GM19351 (cell line): ENCODE measurements around the gene COMMD7.

Experiments
- ATAC-seq: cut with Tn5 transposase; IDR thresholded peaks from one replicate; pipeline ENCODE4 v1.9.1; 2021; ENCODE audit warnings: mild to moderate bottlenecking, moderate library complexity; ENCODE audit not compliant: unreplicated experiment

The COMMD7 gene

GRCh38 chr20:32743237-32744112 is at the start of gene COMMD7:
TSS of gene COMMD7 (minus strand) at chr20:32743467. CDS start at chr20:32743391, 76 bp downstream.
- ATAC-seq = peak; percentile 82

- ATAC-seq = no peak
Observed at GRCh38 chr20:32792731-32793458, 49.6 kb upstream of the COMMD7 start.

DNA sequence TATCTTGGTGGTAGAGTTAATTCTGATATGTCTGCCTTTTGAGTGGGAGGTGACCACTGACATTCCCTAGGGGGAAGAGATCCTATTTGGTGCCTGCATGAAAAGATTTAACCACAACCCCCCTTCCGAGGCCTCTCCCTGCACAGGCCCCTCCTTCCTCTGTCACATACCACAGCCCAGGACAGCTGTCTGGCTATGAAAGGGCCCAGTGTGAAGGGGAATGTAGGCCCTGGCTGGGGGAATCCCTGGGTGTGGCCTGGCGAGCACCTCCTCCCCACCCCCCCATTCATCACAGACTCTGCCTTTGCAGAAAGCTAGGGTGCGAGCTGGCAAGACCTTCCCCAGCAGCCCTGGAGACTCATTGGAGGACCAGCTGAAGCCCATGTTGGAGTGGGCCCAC is 49.0 kb upstream of the COMMD7 start:
- no peak for ATAC-seq

DNA sequence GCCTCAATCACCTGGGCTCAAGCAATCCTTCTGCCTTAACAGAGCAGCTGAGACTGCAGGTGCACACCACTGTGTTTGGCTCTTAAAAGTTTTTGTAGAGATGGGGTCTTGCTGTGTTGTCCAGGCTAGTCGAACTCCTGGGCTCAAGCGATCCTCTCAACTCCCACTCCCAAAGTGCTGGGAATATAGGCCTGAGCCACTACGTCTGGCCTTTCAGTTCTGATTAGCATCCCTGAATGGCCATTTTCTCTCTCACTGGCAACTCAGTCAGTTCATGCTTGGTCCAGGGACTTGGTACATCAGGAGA is 47.4 kb upstream of the COMMD7 start:
- no peak for ATAC-seq

- peak; percentile 69 for ATAC-seq
Observed at GRCh38 chr20:32789896-32790750, 46.9 kb upstream of the COMMD7 start.

DNA sequence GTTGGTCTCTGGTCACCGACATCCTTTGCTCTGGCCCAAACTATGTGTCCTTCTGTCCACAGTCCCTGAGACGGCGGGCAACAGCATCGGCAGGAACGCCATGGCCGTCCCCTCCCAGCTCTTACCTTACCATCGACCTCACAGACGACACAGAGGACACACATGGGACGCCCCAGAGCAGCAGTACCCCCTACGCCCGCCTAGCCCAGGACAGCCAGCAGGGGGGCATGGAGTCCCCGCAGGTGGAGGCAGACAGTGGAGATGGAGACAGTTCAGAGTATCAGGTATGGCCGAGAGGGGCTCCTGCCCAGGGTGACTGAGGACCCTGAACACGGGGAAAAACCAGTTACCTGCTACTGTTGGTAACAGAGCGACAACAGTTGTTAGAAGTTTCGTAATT is 43.9 kb upstream of the COMMD7 start:
- no peak for ATAC-seq

- no peak for ATAC-seq
Observed at GRCh38 chr20:32786059-32786760, 42.9 kb upstream of the COMMD7 start.

- ATAC-seq = no peak
Observed at GRCh38 chr20:32784369-32785080, 41.3 kb upstream of the COMMD7 start.

- no peak for ATAC-seq
Observed at GRCh38 chr20:32780749-32781655, 37.7 kb upstream of the COMMD7 start.

DNA sequence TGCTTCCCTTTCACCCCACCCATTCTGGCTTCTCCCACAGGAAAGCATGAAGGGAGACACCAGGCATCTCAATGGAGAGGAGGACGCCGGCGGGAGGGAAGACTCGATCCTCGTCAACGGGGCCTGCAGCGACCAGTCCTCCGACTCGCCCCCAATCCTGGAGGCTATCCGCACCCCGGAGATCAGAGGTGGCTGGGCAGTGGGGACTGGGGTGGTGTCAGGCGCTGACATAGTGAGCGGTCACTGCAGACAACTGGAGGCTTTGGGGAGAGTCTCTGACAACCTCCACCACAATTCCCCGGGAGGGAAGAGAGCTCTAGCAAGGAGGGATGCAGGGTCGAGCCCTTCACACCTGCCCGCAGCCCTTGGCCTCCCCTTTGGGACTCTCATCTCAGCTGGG is 37.0 kb upstream of the COMMD7 start:
- ATAC-seq = no peak

DNA sequence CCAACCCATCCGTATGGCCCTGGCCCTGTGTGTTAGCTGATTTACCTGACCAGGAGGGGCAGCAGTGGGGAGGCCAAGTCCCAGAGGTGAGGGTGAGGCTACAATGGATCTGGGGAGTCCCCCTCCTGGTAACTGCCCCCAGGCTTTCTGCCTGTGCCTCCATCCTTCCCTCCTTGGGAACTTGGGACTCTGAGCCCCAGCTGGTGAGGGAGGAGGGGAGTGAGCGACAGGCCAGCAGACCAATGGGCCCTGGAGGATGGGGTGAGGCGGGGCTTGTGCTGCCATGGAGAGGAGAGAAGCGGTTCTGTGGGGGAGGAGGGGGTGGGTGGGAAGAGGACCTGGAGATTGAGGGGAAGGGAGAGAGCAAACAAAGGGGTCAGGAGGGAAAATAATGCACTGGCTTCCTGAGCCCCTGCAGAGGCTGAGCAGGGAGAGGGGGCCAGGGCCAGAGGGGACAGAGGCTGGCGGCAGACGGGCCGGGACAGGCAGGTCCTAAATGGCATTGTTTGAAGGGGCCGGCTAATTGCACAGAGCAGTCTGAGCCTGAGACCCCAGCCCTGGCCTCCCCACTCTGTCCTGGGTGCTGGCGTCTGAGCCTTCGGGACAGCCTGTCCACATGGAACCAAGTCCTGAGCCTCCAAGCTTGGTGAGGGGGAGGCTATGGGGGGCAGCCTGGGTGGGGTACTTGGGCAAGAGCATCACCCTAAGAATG is 36.4 kb upstream of the COMMD7 start:
- ATAC-seq = no peak

DNA sequence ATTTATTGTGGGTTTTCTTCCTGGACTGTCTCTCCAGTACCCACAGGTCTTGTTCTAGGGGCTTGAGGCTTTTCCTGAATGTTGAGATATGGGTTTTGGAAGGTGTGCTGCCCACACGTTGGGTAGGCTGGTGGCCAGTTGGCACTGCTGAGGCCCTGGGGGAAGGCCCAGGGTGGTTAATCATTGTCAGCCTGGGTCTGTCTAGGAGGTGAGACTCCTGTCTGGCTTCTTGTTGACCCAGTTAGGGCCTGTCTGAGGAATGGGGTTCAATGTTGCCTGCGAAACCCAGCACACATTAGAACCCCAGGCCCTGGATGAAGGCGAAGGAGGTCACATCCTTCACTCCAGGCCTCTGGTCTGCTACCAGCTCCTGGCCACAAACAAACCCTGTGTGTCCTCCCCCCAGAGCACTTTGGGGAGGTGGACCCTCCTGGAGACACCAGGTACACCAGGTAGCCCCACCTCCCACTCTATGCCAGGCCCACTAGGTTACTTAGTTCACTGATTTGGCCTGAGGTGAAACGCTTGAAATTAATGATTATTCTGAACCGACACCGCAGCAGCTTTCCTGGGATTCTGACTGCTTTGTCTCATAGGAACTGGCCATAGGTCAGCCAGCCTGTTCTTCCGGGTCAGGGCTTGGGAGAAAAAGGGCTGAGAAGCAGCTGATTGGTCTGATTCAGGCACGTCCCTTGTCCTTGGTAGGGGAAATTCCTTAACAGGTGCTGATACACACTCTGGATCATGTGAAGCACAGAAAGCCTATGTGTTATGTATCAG is 34.1 kb upstream of the COMMD7 start:
- no peak for ATAC-seq

- ATAC-seq = no peak
Observed at GRCh38 chr20:32775336-32775991, 32.2 kb upstream of the COMMD7 start.

GRCh38 chr20:32773855-32774254 is 30.6 kb upstream of the COMMD7 start:
- ATAC-seq = no peak

DNA sequence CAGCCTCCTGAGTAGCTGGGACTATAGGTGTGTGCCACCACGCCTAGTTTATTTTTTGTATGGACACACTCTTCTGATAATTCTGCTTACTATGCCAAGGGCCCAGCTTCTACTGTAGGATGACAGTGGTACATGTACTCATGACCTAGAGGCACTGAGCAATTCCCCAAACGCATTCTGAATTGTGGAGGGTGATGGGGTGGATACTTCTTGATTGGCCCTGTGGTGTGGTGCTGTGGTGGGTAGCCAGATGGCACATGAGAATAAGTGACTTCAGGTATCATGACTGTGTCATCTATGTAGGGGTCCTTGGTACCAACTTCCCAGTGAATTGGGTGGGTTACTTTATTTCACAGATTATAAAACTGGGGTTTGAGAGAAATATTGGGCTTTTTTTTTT is 30.0 kb upstream of the COMMD7 start:
- no peak for ATAC-seq

GRCh38 chr20:32772046-32772445 is 28.8 kb upstream of the COMMD7 start:
- no peak for ATAC-seq
